Glomerular visceral epithelial cell (primary cell): ENCODE data around the gene CHD5.
"Not testable (repeated sequence)": the region's sequence is repeated elsewhere in the genome, so short reads cannot be mapped to it uniquely, and the experiment has no call there.

Experiments
- DNase-seq: peaks from one replicate; pipeline ENCODE4 v3.0.0-alpha.2; 2016; ENCODE audit errors: extremely low spot score

Gene CHD5

GRCh38 chr1:6180268-6180706 lies at the start of gene CHD5:
CHD5 (minus strand) TSS chr1:6180321; CDS start chr1:6180023, 298 bp downstream.
- DNase-seq, result peak; percentile 17

GRCh38 chr1:6225651-6226050 lies 45.5 kb upstream of the CHD5 start:
- DNase-seq, result no peak

- peak; percentile 56 for DNase-seq
Measured at GRCh38 chr1:6224718-6225117, 44.6 kb upstream of the CHD5 start.

GRCh38 chr1:6223617-6224016 lies 43.5 kb upstream of the CHD5 start:
- DNase-seq, result no peak

DNA sequence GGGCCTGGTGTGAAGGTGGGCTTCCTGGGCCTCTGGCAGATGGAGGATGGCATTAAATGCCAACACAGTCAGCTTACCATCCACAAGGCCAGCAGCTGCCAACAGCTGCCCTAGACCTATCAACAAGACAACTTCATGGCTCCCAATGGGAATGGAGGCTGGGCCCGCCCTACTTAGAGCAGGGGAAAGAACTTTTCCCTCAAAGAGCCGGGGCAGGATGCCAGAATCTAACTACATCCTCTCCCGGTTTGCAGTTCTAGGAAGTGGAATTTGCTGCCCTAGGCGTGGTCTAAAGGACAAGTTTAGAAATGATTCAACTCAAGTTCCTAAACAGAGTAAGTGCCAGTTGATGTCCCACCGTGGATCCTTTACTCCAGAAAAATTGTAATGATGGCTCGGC lies 42.5 kb upstream of the CHD5 start:
- DNase-seq, result no peak

DNA sequence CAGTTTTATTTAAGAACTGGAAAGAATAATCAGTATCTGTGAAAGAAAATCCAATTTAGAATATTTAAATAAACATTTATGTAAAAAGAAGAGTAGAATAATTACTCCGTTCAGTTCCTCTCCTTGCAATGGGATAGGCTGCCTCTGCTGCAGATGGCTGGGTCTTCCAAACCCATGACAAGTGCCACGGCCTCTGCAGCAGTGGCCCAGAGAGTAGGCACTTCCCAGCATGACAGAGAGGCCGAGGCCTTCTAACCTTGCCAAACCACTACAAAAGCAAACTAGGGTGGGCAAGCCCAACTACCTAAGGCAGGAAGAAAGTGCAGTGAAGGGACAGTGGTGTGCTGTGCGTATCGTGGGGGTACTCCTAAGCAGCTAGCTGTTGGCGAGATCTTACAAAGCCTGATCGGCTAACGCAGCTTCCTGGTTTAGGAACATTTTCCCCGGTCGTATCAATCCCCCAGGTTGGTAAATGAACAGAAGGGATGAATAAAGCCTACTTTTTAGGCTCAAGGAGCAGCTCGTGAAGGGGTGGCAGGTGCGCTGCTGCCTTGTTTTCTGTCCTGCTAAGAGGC lies 41.2 kb upstream of the CHD5 start:
- DNase-seq, result no peak

DNA sequence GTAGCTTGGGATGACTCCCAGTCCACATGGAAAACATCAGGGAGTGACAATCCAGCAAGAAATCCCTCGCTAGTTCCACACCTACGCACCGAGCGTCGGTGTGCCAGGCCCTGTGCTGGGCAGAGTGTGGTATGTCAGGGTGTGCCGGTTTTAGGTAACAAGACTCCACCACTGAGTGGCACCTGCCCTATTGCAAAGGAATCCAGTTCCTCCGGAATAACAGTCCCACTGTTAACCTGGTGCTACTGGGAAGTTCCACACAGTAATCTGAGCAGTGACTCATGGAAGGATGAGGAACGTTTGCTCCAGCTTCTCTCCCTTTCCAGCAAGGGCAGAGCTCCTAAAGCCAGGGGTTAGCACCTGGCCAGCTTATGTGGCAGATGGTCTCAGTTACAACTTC lies 40.1 kb upstream of the CHD5 start:
- peak; percentile 33 for DNase-seq

GRCh38 chr1:6219641-6220040 lies 39.5 kb upstream of the CHD5 start:
- DNase-seq, result not testable (repeated sequence)

GRCh38 chr1:6218375-6219164 lies 38.4 kb upstream of the CHD5 start:
- DNase-seq, result peak; percentile 17

GRCh38 chr1:6212193-6212959 lies 32.3 kb upstream of the CHD5 start:
- DNase-seq, result no peak

DNA sequence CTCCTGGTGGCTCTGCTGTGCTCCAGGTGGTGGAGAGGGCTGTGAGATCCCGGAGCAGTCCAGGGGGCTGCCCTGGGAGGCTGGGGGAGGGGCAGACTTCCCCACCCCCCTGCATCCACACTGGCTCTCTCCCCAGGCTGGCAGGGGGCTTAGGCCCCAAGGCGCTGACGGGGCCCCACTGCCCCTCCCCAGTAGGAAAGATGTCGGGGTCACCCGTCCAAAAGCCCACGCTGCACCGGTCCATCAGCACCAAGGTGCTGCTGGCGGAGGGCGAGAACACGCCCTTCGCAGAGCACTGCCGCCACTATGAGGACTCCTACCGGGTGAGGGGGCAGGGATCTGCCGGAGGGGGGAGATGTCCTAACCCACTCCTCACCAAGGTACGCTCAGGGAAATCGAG lies 31.6 kb upstream of the CHD5 start:
- no peak for DNase-seq

DNA sequence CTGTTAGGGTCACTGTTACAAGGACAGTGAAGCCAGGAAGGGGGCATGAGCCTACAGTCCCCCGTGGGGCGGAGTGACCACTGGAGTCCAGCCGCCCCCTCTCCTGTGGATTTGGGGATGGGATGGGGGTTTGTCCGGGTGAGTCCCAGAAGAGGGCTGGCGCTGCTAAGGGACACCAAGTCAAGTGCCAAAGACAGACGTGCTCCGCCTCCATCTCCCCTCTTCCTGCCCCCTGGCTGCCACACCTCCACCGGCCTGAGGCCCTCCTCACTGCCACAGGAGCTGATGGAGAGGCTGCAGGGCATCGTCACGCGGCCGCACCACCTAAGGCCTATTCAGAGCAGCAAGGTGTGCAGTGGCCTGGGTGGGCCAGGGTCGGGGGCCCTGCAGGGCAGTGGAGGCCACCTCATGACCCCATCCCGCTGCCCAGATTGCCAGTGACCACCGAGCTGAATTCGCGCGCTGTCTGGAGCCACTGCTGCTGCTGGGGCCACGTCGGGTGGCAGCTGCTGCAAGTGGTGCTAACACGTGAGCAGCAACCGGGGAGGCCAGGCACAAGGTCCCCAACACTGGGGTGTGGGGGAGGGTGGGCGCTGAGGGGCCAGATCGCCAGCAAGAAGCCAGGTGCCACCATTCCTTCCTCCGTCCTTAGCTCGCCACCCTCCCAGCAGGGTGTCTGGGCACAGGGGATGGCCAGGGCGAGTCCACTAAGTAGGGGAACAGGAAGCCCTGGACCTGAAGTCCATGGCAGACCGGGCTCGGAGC lies 30.7 kb upstream of the CHD5 start:
- no peak for DNase-seq

DNA sequence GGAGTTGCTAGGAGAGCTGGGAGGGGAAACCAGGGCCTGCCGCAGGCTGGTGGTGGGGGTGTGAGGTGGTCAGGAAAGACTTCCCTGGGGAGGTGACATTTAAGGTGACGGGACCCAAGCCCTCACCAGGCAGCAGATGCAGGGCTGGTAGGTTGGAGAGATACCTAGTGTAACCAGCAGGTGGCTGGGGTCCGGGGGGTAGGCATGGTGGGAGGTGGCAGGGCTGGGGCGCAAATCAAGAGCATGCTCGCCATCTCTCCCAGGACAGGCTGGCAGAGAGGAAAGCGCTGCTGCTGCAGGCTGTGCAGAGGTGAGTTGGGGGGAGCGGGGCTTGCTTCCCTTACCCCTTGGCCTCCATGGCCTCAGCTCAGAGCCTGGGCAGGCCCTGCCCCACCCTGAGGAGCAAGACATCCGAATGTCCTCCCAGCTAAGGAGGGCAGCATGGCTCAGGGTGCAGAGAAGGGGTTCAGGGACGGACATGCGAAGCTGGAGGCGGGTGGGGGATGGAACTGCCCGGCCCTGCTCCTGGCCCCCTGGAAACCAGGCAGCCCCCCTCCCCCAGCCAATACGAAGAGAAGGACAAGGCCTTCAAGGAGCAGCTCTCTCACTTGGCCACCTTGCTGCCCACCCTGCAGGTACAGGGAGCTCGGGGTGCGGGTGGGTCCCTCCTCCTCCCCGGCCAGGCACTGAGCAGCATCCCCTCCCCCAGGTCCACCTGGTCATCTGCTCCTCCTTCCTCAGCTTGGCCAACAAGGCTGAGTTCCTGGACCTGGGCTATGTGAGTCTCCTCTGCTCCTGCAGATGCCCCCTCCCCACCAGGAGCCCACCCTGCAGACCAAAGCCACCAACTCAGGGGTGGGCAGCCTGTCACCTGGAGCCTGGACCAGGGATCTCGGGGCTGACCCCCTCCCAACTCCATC lies 29.8 kb upstream of the CHD5 start:
- no peak for DNase-seq

GRCh38 chr1:6208723-6209660 lies 28.9 kb upstream of the CHD5 start:
- no peak for DNase-seq

DNA sequence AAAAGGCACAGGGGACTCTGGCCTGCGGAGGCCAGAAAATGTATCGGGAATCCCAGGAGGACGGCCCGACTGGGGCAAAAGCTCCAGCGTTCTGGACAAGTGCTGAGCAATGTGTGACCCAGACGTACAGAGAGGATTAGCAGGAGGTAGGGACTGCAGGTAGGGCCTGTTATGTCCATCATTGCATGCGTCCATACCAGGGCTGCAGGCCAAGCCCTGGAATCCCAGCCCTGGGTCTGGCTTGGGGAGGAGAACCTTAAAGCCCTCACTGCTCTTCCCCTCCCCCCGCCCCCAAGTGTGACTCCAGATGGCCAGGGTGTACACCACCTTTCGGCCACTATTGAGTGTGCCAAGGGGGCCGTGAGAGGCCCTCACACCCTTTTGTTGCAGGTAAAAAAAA lies 27.8 kb upstream of the CHD5 start:
- DNase-seq, result no peak

GRCh38 chr1:6207075-6207885 lies 27.2 kb upstream of the CHD5 start:
- no peak for DNase-seq

- DNase-seq, result no peak
Measured at GRCh38 chr1:6206520-6206855, 26.4 kb upstream of the CHD5 start.

- peak; percentile 86 for DNase-seq
Measured at GRCh38 chr1:6205849-6206519, 25.9 kb upstream of the CHD5 start, which contains the start of gene RNF207. RNF207 (plus strand) TSS chr1:6206119; CDS start chr1:6206536, 417 bp downstream.
